IPS-11a (cell line): ENCODE results near the gene OGFOD2.

ENCODE experiments used
- H3K4me3 ChIP-seq: one replicate; pipeline ENCODE4 v1.5.1; 2013; ENCODE audit warnings: low read depth, low read length, control low read depth

The OGFOD2 gene

DNA sequence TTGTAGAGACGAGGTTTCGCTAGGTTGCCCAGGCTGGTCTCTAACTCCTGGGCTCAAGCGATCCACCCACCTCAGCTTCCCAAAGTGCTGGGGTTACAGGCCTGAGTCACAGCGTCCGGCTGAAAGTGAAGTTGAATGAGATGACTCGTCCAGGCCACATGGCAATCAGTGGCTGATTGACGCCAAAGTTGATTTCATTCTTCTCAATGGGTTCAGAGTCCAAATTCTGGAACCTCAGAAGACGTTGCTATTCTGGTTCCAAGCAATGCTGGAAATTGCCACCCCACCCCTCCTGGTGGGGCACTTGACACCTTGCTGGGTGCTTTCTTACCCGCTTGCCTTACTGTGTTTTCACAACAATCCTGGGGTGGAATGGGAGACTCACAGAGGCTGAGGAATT, 23.6 kb upstream of the OGFOD2 start:
- H3K4me3 ChIP-seq, result no peak overlapping the region

DNA sequence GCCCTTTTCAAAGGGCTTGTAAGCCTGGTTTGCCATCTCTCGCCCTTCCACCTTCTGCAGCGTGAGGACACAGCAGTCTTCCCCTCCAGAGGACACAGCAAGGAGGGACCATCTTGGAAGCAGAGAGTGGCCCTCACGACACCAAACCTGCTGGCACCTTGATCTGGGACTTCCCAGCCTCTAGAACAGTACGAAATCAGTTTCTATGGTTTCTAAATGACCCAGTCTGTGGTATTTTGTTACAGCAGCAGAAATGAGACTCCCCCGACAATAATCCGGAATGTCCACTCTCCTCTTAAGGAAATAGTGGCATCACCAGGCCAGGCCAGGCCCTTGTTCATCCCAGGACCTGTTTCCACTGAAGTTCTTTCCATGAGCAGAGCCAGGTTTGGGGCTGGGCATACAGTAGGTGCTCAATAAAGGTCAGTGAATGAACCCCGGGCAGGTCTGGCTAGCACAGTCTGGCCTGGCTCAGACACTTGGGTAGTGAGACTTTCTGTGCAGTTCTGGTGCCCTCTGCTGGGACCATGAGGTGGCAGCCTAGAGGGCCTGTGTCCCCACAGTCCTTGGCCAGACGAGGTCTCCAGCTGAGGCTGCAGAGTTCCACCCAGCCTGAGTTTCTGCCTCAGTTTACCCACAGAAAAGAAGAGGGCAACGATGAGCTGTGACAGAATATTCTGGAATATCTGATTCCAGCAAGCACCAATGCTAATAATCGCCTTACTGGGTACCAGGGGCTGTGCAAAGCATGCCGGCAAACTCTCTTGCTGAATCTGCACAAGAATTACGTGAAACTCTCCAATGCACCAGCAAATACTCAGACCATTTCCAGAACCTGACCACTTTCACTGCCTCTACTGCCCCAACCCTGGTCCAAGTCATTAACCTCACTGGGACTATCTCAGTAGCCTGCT, 22.8 kb upstream of the OGFOD2 start:
- no peak overlapping the region for H3K4me3 ChIP-seq

DNA sequence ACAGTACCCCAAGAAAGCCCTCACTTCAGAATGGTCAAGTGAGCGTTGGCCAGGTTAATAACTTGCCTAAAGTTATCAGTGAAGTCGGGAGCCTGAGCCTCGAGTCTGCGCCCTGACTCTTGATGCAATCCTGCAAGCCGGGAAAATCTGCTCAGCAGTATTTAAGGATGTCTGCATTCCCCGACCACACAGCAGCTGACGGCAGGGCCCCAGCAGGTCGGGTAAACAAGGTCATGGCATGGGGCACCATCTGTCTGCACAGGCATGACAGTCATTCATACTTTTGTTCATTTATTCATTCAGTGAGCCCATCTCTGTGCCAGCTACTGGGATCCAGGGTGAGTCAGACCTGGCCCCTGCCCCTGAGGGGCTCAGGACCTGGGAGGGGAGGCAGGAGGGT, 19.9 kb upstream of the OGFOD2 start:
- H3K4me3 ChIP-seq, result no peak overlapping the region

DNA sequence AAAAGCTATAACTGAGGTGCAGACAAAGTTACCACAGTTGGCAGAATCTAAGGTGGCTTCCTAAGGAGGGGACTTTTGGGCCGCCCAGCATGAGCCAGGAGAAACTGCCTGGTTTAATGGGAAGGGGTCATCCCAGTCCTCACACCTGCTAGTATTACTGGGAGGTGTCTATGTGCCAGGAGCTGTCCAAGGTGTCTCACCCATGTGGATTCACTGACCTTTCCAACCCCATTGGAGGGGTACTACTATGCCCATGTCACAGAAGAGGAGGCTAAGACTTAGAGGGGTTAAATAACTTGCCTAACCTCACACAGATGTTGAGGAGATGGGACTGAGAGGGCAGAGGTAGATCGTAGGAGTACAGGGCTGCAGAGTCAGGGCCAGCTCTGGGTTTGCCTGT, 19.0 kb upstream of the OGFOD2 start:
- no peak overlapping the region for H3K4me3 ChIP-seq

DNA sequence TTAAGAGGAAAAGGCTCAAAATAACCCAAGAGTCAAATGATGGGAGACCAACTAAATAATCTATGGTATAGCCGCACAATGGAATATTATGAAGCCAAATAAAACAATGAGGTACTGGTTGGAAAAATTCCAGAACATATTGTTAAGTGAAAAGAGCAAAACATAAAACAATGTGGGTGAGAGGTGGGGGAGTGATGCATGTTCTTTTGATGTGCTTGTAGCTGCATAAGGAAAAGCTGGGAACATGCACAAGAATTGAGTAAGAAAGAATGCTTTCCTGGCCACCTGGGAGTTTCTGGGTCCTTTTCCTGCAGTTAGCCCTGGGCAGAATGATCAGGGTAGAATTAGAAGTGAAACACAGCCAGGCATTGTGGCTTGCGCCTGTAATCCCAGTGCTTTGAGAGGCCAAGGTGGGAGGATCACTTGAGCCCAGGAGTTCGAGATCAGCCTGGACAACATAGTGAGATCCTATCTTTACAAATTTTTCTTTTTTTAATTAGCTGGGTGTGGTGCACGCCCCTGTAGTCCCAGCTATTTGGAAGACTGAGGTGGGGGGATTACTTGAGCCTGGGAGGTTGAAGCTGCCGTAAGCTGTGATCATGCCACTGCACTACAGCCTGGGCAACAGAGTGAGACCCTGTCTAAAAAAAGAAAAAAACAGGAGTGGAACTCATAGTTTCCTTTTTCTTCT, 16.7 kb upstream of the OGFOD2 start:
- no peak overlapping the region for H3K4me3 ChIP-seq

DNA sequence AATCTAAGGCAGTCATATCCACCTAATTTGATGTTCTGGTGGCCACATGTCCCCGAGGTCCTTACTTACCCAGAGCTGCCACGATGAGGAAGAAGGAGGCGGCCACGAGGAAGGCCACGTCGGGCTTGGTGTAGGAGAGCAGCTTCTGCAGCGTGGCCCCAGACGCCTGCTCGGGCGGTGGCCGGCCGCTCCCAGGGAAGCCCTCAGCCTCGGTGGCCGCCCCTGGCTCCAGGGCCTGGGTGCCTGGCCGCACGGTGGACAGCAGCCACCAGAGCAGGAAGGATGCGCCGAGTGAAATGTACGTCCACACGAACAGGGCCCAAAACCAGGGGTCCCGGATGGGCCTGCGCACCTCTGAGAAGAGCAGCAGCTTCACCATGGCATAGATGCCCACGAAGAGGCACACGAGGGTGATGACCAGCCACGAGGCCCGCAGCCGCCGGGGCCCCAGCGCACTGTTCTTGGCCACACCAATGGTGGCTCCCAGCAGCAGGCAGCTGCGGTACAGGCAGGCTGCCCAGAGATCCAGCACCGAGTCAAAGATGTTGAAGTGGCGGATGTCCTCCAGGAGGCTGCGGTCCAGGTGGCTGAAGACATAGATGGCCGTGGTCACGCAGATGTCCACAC, 15.4 kb upstream of the OGFOD2 start:
- H3K4me3 ChIP-seq, result no peak overlapping the region

DNA sequence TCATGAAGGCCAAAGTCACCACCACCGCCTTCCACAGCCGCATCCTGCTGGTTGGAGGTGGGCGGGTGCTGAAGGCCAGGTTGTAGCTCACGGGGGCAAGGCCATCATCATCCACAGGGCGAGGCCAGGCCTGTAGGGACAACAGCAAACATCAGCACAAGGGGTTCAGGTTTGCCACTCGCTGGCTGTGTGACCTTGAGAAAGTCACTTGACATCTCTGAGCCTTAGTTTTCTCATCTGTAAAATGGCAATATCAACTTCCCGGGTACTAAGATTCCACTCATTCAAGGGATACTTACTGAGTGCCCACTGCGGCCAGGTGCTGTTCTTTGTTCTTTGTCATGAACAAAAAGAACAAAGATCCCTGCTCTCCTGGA, 14.9 kb upstream of the OGFOD2 start:
- no peak overlapping the region for H3K4me3 ChIP-seq

DNA sequence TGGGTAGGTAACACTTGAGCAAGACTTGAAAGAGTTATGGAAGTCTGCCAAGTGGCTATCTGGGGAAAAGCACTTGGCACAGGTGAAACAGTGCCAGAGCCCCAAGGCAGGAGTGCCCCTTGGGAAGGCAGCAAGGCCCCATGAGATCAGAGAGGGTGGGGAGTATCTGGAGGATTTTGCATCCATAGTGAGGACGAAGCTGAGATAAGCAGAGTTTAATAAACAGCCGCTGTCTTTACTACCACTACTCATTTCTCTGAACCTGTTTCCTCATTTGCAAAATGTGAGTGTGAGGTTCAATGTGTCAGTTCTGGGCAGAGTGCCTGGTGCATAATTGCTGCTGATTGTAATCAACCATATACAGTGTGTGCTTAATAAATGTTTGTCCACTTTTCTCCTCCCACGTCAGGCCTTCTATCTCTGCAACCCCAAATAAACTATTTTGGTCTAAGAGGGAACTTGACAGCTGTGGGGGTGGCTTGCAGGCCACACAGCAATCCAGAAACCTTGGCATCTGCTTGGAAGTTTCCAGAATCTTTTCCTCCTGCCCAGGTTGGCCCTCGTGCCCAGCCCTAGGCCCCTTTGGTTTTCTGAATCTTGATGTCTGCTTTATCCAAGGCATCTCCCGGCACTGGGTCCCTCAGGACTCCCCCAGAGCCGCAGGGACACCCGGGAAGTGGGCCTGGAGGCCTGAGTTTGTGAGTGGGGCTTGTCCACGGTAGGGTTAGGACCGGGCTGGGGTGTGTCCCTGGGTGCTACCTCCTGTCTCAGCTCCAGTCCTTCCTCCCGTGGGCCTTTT, 13.3 kb upstream of the OGFOD2 start:
- H3K4me3 ChIP-seq, result no peak overlapping the region

DNA sequence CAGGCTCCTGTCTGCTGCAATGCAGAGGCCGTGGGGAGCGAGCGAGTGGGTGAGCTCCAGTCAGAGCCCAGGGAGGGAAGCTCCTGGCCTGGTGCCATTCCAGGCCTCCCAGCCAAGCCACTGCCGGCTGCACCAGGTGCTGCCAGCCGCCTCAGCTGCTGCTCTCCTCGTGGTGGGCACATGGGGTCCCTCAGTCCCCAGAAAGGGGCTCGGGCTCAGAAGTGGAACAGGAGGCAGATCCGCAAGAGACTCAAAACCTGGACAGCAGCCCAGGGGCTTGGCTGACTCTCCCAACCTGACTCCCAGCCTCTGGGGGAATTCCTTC, 11.1 kb upstream of the OGFOD2 start:
- H3K4me3 ChIP-seq, result no peak overlapping the region

DNA sequence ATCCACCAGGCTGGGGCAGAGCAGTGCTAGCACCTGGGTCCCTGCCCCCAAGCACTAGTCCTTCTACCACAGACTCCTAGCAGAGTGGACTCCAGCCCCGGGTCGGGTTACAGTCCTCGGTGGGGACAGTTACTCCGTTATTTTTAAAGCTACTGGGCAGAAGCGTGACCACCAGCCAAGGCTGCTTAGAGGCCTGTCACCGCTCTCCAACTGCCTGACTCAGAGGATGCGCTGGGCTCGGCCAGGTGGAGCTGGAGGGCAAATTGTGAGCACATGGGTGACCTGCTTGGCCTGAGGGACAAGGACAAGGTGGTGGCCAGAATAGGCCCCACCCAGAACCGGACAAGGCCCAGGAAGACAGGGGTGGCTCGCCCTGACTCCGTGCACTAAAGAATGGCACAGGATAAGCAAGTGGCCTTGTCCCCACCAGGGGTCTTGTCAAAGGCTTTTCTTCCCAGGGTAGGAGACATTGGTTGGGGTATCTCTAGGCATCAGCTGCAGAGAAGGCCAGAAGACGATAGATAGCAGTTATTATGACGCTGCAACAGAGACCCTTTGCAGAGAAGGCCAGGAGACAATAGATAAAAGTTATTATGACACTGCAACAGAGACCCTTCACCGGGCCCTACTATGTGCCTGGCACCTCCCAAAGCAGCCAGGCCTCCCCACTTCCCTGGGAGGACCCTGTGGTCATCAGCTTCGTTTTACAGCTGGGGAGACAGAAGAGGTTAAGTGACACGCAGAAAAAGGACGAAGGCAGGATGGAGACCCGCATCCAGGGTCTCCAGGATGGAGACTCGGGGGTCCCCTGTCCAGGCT, 10.4 kb upstream of the OGFOD2 start:
- H3K4me3 ChIP-seq, result no peak overlapping the region

DNA sequence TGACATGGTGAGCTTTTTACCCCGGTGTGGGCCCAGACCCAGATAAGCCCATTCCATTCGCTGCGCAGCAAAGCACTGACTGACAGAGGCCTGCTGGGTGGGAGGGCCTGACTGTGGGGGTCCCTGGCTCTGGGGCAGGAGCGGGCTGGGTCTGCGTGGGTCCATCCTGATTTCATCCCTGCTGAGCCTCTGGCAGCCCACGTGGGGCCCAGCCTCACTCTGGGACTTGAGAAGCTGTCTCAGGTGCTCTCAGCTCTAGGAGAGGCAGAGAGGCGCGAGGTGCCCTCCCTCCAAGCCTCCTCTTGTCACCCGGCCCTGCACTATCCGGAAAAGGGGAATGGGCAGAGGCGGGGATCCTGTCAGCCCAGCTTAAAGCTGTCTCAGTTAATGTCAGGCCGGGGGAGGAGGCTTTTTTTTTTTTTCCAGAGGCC, 9.7 kb upstream of the OGFOD2 start:
- no peak overlapping the region for H3K4me3 ChIP-seq

DNA sequence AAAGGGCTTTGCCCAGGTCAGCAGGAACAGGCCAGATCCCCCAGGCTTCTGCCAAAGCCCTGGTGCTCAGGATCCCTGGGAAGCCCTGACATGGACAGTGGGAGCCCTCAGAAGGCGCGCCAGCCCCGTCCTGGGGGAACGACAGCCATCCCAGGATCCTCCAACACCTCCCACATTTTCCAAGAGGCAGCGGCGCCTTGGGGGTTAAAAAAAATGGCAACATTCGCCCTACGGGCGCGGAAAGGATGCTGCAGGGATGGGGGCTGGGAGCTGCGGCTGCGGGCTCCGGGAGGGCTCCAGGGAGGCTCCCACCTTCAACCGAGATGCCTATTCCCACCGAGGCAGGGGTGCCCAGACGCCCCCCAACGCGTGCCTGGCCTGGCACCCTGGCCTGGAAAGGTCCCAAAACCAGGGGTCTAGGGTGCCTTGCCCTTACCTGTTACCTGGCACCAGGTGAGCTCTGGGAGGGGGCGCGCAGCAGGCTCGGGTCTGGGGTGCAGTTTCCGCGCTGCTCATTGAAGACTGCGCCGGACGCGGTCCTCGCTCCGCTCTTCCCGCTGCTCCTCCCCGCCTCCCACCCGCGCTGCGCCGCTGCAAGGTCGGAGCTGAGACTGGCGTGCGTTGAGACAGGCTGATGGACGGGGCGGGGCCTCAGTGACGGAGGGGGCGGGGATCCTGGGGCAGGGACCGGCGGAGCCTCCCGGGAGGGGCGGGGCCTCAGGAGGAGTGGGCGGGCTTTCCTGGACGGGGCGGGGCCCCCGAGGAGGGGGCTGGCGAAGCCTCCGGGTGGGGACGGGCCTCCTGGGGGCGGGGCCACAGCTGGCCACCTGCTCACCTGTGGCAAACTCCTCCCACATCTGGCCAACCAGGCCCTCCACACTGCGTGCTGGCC, 8.9 kb upstream of the OGFOD2 start, which contains the start of gene ABCB9:
Gene ABCB9 (minus strand): TSS at position 613 of the 892 bp plus-strand sequence. CDS start 6,228 bp downstream, outside the sequence.
- peak within 1 kb of the TSS; percentile 77 for H3K4me3 ChIP-seq

DNA sequence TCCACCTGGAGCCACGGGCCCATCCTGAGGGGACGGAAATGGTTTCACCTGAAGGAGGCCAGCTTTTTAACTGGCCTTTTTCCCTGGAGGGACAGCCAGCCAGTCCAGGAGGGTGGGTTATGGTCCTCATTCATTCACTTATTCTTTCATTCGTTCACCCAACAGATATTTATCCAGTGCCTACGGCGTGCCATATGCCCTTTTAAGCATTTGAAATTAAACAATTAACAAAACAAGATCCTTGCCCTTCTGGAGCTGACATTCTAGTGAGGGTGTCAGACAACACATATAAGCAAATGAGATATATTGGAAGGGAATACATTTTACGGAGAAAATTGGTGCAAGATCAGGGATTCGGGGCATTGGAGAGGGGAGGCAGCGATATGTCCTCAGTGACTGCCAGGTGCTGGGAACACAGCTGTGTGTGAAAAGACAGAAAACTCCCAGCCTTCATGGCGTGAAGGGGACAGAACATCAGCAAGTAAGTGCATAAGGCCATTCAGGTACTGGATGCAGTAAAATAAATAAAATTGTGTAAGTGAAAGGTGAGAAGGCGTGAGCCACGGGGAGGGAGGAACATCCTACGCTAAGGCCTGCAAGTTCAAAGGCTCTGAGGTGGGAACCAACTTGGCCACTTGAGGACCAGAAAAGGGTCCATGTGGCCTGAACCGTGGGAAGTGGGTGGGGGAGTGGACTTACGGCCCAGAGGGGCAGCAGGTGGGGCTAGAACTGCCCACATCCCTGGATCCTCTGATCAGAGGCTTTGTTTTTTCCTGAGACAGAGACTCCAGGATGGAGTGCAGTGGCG, 8.1 kb upstream of the OGFOD2 start:
- H3K4me3 ChIP-seq, result no peak overlapping the region

DNA sequence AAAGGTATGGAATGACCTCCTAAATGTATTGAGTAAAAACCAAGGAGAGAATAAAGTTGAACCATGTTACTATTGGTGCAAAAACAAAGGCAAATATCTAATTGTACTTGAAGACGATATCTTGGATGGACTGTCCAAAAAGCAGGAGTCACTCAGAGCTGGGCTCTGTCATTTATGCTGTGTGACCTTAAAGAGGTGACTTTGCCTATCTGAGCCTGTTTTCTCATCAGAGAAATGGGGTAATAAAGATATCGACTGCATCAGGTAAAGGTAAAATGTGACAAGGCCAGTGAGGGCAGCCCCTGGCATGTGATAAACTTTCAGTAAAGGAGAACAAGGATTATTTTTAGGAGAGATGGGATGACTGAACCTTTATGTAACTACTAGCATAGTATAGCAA, 6.9 kb upstream of the OGFOD2 start:
- H3K4me3 ChIP-seq, result no peak overlapping the region

DNA sequence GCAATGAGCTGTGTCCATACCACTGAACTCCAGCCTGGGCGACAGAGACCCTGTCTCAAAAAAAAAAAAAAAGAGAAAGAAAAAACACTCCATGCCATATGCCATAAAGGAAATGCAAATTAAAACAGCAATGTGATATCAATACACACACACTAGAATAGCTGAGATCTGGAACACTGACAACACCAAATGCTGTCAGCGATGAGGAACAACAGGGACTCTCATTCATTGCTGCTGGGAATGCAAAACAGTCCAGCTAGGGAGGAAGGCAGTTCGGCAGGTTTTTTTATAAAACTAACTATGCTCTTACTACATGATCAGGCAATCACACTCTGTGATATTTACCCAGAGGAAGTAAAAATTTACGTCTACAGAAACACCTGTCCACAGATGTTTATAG, 5.4 kb upstream of the OGFOD2 start:
- no peak overlapping the region for H3K4me3 ChIP-seq

DNA sequence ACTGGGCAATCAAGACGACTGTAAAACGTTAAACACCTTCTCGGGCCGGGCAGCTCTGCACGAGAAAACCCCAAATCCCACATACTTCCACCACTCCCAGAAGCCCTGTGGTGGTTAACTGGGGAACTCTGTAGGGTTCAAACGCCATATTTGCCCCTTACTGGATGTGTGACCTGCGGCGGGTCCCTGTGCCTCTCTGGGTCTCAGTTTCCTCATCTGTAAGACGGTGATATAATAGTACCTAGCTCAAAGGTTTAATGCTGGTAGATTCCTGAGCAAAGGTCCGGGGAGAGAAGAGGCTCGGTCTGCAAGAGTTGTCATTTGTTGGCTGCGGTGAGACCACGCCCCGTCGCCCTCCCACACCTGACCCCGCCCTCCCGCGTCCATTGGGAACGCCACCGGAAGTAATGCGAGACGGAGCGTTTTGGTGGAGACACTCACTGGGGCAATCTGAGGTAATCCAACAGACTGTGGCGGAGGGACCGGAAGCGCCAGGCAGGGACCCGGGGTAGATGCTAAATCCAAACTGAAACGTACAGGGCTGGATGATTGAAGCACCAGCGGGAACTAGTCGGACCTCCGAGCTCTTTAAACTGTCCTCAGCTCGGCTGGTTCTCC, 661 bp upstream of the OGFOD2 start:
- peak overlapping the region; percentile 98 for H3K4me3 ChIP-seq

DNA sequence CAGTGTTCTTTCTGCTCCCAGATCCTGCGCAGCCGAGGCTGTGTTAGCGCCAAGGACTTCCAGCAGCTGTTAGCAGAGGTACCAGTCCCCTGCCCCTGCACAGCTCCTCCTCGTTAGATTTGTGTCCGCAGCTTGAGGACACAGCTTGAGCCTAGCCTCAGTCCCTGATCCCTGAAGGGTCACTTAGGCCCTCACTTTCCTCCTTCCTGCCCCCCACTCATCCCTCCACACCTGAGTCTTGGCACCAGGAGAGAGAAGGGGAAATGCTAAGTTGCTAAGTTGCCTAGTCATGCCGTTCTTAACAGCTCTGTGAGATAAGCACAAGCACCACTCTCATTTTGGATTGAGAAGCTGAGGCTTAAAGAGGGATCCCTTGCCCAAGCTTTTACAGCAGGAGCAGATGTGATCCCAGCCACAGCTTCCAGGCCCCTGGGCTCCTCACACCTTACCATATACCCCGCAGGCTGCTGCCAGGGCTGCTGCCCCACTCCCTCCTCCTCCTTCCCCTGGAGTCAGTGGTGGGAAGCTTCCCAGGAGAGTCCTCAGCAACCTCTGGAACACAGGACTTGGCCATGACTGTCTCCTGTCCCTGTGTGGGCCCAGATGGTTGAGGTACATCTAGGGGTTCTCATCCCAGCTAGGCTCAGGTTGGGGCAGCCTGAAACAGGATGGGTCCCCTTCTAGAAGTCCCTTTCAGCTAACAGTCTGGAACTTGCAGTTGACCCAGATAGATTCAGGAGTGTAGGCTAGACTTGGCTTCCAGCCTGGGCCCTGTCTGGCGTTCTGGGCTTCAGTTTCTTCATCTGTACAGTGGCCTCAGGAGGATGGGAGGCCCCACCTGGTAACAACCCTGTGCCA, 975 bp downstream of the OGFOD2 start:
- H3K4me3 ChIP-seq, result peak overlapping the region; percentile 98
